Endothelial cell of umbilical vein (primary cell): ENCODE results near the gene PSMD3. TPM values are rescaled to one million over a fixed set of nuclear protein-coding genes. Genes with fewer than 3 reads are reported as not detected.
A peak's percentile ranks its signal among the peaks of the same experiment; 100 is the strongest.

Experiments used
- BruUV-seq: library from RNA; stranded (reverse); fragments of 400-500 nt; replicated peaks from 2 replicates; lab custom pipeline; 2021; lab: Mats Ljungman, UMichigan
- CTCF ChIA-PET: fragments of 300-600, 350-600 bp; sonication (Branson Sonifier 250); formaldehyde crosslinking; loops from one replicate; lab custom pipeline; 2021; ENCODE audit warnings: antibody characterized with exemption, inconsistent platforms; lab: Charles Lee
- POLR2A ChIA-PET: fragments of 300-600, 350-600 bp; sonication (Branson Sonifier 250); formaldehyde crosslinking; loops from one replicate; lab custom pipeline; 2021; ENCODE audit warnings: antibody characterized with exemption, inconsistent platforms; lab: Charles Lee
- DNase-seq: peaks from one replicate; pipeline ENCODE4 v3.0.0-alpha.2; 2011; ENCODE audit warnings: low read depth, low spot score
- FAIRE-seq: peaks from 2 replicates; lab custom pipeline; 2011; peaks lifted over from hg19 to GRCh38; lab: Jason Lieb, UNC
- H2AFZ ChIP-seq: 2 replicates; pipeline ENCODE4 v1.6.0; 2012; ENCODE audit warnings: low read depth, low read length, control low read depth, inconsistent platforms
- H3K27ac ChIP-seq: 2 replicates; pipeline ENCODE4 v1.5.1; 2011; ENCODE audit warnings: low read depth, mild to moderate bottlenecking, control low read depth, low read length, moderate library complexity; ENCODE audit not compliant: insufficient read depth
- H3K27me3 ChIP-seq, 2 experiments: 2 replicates each; pipeline versions ENCODE4 v1.6.0 to v1.6.1; 2011; ENCODE audit warnings: low read length in 2 of 2, mixed read lengths in 1 of 2; ENCODE audit not compliant: control insufficient read depth in 2 of 2, insufficient read depth in 2 of 2
- H3K36me3 ChIP-seq, 2 experiments: 2 replicates in 1 of 2; 3 replicates in 1 of 2; pipeline ENCODE4 v1.5.1; 2011; ENCODE audit warnings: low read length in 2 of 2, mild to moderate bottlenecking in 1 of 2, moderate library complexity in 1 of 2; ENCODE audit not compliant: control insufficient read depth in 2 of 2, insufficient read depth in 2 of 2; ENCODE audit errors: extremely low read depth in 1 of 2
- H3K4me1 ChIP-seq: 3 replicates; pipeline ENCODE4 v1.5.1; 2011; ENCODE audit warnings: mild to moderate bottlenecking, low read length; ENCODE audit not compliant: control insufficient read depth, insufficient read depth; ENCODE audit errors: extremely low read depth
- H3K4me2 ChIP-seq: 2 replicates; pipeline ENCODE4 v1.6.1; 2011; ENCODE audit warnings: low read length, control low read depth, mixed read lengths; ENCODE audit not compliant: insufficient read depth
- H3K4me3 ChIP-seq, 3 experiments: fragments of 200-600 bp in 1 of 3; sonication (generic), shearing (Covaris generic) in 1 of 3; replicated peaks in 1 of 3; 2 replicates each; pipeline ENCODE4 v1.5.1; 2011 to 2016; ENCODE audit warnings: control low read depth in 3 of 3, low read length in 3 of 3, mild to moderate bottlenecking in 2 of 3, inconsistent platforms in 1 of 3, low read depth in 1 of 3, moderate library complexity in 1 of 3; ENCODE audit not compliant: insufficient read depth in 1 of 3
- H3K79me2 ChIP-seq: 2 replicates; pipeline ENCODE4 v1.6.0; 2012; ENCODE audit warnings: low read length, inconsistent platforms; ENCODE audit not compliant: control insufficient read depth, insufficient read depth
- H3K9ac ChIP-seq: replicated peaks from 2 replicates; pipeline ENCODE3; 2011; ENCODE audit warnings: low read length, control low read depth; ENCODE audit not compliant: insufficient read depth; ENCODE audit errors: extremely low read depth
- H3K9me1 ChIP-seq: replicated peaks from 3 replicates; pipeline ENCODE4 v1.6.0; 2011; ENCODE audit warnings: mild to moderate bottlenecking, low read length; ENCODE audit not compliant: control insufficient read depth, insufficient read depth; ENCODE audit errors: extremely low read depth
- H3K9me3 ChIP-seq: replicated peaks from 2 replicates; pipeline ENCODE4 v1.5.1; 2012; ENCODE audit warnings: low read length, inconsistent platforms; ENCODE audit not compliant: control insufficient read depth, insufficient read depth
- H4K20me1 ChIP-seq: replicated peaks from 2 replicates; pipeline ENCODE3; 2011; ENCODE audit warnings: mild to moderate bottlenecking, low read length; ENCODE audit not compliant: control insufficient read depth, insufficient read depth; ENCODE audit errors: extremely low read depth
- CTCF ChIP-seq, 2 donors: IDR thresholded peaks; 1 replicate in 1 of 2; 2 replicates in 1 of 2; pipeline ENCODE4 v1.5.1; 2011; ENCODE audit warnings: low read length in 2 of 2, mild to moderate bottlenecking in 2 of 2, moderate library complexity in 2 of 2, control low read depth in 1 of 2, inconsistent platforms in 1 of 2, low read depth in 1 of 2; ENCODE audit not compliant: insufficient read depth in 1 of 2; ENCODE audit errors: extremely low read depth in 1 of 2
- EZH2 ChIP-seq: IDR thresholded peaks from 2 replicates; pipeline ENCODE4 v1.6.1; 2012; ENCODE audit warnings: borderline replicate concordance, low read depth, mild to moderate bottlenecking, moderate library complexity, low read length, inconsistent platforms; ENCODE audit not compliant: severe bottlenecking
- FOS ChIP-seq: IDR thresholded peaks from 2 replicates; pipeline ENCODE4 v1.6.1; 2011; ENCODE audit warnings: mild to moderate bottlenecking, low read length, moderate library complexity, borderline replicate concordance; ENCODE audit not compliant: insufficient read depth
- GATA2 ChIP-seq: IDR thresholded peaks from 2 replicates; pipeline ENCODE4 v1.7.0; 2011; ENCODE audit warnings: low read depth, mild to moderate bottlenecking, moderate library complexity, mixed read lengths, low read length; ENCODE audit not compliant: insufficient read length, insufficient read depth
- JUN ChIP-seq: IDR thresholded peaks from 2 replicates; pipeline ENCODE4 v1.6.1; 2011; ENCODE audit warnings: borderline replicate concordance, low read depth; ENCODE audit not compliant: insufficient read length, insufficient read depth
- MAX ChIP-seq: IDR thresholded peaks from 2 replicates; pipeline ENCODE4 v1.6.1; 2011; ENCODE audit not compliant: insufficient read depth, insufficient read length
- POLR2A ChIP-seq: IDR thresholded peaks from 2 replicates; pipeline ENCODE4 v1.6.1; 2012; ENCODE audit warnings: low read depth, mild to moderate bottlenecking, control low read depth, low read length
- POLR2AphosphoS5 ChIP-seq: IDR thresholded peaks from 2 replicates; pipeline ENCODE4 v1.6.1; 2012; ENCODE audit warnings: low read depth, mild to moderate bottlenecking, control low read depth, low read length, moderate library complexity; ENCODE audit not compliant: insufficient read depth
- dilution Hi-C: fragments of 300-500 bp; cut with MboI; formaldehyde crosslinking; loops from one replicate; pipeline ENCODE4 v1.15.0; 2019; ENCODE audit warnings: low sequenced_read_pairs; ENCODE audit not compliant: extremely low pct_ligation_motif_present
- intact Hi-C: fragments of 100-400 bp; cut with micrococcal nuclease; formaldehyde crosslinking; loops from one replicate; pipeline ENCODE4 v1.10.0; 2022
- polyA plus RNA-seq, 4 experiments: library from polyadenylated mRNA; depleted of rRNA in 3 of 4; stranded (reverse) in 3 of 4; unstranded in 1 of 4; fragments of >200 nt; gene quantifications; 2 replicates each; pipeline versions ENCODE4 v1.2.1 to v1.2.3, GENCODE V29; 2011 to 2012; ENCODE audit warnings: missing spikeins in 1 of 4
- total RNA-seq: library from RNA; stranded (reverse); gene quantifications from 2 replicates; pipeline ENCODE4 v1.2.3, GENCODE V29; 2021

PSMD3 gene
- total and polyA plus RNA-seq, 2 donors (not counting 3 experiments of a cell fraction or from before 2014, with no cell fraction given) = 120 to 136 TPM

- POLR2A ChIA-PET = no interaction called here
- intact Hi-C loops (loop anchor here (1.0 kb wide), 2 partner anchors 76 to 133 kb away; no protein-coding TSS in a partner anchor), dilution Hi-C loops (no loop called here)
- FAIRE-seq = peak; percentile 68
- no peaks in the 10 kb centered on the region for H3K9me3 ChIP-seq
- H3K79me2 ChIP-seq = no peaks in the 10 kb centered on the region
- BruUV-seq = no TSS peak
- H3K4me3 ChIP-seq = no peak overlapping the region
- no peak overlapping the region for H2AFZ ChIP-seq
- CTCF ChIA-PET = interaction anchor here (0.6 to 4.1 kb wide), 27 partner anchors 9 to 157 kb away, joined by 3 to 29 read pairs (median 5); partner anchors contain the start of genes CSF3, MED24, MSL1 and NR1D1
- no peak overlapping the region for H3K4me2 ChIP-seq
- peak; percentile 52 for DNase-seq
- H3K9ac ChIP-seq = no peak overlapping the region
- no peaks in the 10 kb centered on the region for H3K27me3 ChIP-seq
- H3K36me3 ChIP-seq = peaks cover 2 to 28% of the 10 kb centered on the region in 2 experiments
- TF ChIP-seq POLR2AphosphoS5 (no peak), CTCF (IDR thresholded peaks at IDR 0.05; ENCODE audit: extremely low read depth in 1 of 2, insufficient read depth in 1 of 2, low read depth in 1 of 2, low read length in 2 of 2) (peak; percentile 90 to 92)
- H3K27ac ChIP-seq = no peak overlapping the region
- H3K4me1 ChIP-seq = peaks cover 5% of the 10 kb centered on the region
- no peaks in the 10 kb centered on the region for H4K20me1 ChIP-seq
- H3K9me1 ChIP-seq = no peaks in the 10 kb centered on the region
Measured at GRCh38 chr17:40035162-40035559, 54.6 kb downstream of the PSMD3 start.

DNA sequence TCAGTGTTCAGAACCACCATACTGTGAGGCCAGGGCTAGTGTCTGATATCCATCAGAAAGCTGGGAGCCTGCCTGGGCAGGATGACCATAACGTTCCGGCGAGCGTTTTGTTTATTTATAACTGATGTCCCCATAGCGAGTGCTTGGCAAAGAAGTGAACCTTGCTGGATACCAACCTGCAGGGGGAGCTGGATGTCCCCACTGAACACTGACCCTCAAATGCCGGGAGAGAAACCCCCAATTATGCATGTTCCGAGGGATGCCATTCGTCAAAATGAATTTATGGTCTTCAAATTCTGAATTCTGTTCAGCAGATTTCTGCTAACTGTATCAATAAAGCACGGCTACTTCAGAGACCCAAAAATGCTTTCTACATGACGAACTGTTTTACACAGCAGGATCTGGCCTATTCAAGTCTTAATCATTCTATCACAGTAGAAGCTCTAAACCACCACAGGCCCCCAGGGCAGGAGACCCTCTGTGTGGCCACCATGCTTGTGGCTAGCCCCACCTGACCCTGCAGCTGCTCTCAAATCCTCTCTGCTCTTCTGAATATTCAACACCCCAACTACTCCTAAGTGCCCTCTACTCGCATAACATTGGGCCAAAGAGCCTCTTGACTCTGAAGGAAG is 58.4 kb downstream of the PSMD3 start:
- BruUV-seq = no TSS peak
- Histone ChIP-seq H3K9me1 (no peaks in the 10 kb centered on the region), H3K9me3 (no peaks in the 10 kb centered on the region), H3K4me2 (no peak overlapping the region), H3K4me3 (no peak overlapping the region), H3K79me2 (no peaks in the 10 kb centered on the region), H4K20me1 (no peaks in the 10 kb centered on the region), H3K27me3 (no peaks in the 10 kb centered on the region), H3K9ac (peak overlapping the region; percentile 5), H3K36me3 (peaks cover 2 to 6% of the 10 kb centered on the region in 2 experiments), H3K27ac (peak overlapping the region; percentile 27), H3K4me1 (peaks cover 5% of the 10 kb centered on the region), H2AFZ (no peak overlapping the region)
- FAIRE-seq (peak; percentile 55), DNase-seq (peak; percentile 84)
- TF ChIP-seq FOS (no peak), POLR2A (peak; percentile 28), GATA2 (no peak), POLR2AphosphoS5 (no peak), EZH2 (no peak), MAX (no peak), JUN (no peak), CTCF (IDR thresholded peaks at IDR 0.05; ENCODE audit: extremely low read depth in 1 of 2, insufficient read depth in 1 of 2, low read depth in 1 of 2, low read length in 2 of 2) (peak; percentile 74 to 85)
- intact Hi-C loops = loop anchor here (1.0 kb wide), 3 partner anchors 47 to 129 kb away; no protein-coding TSS in a partner anchor
- dilution Hi-C loops = no loop called here
- ChIA-PET CTCF (interaction anchor here (0.6 to 6.0 kb wide), 28 partner anchors 11 to 170 kb away, joined by 3 to 43 read pairs (median 4); partner anchors contain the start of genes CSF3, MED24, MSL1 and THRA), POLR2A (interaction anchor here (0.7 to 1.2 kb wide), 3 partner anchors 15 to 61 kb away, joined by 3 to 4 read pairs (median 3); partner anchors contain the start of gene MED24)
